H1 (cell line): ENCODE measurements around the gene SLC6A6.

ENCODE experiments used
- EGR1 ChIP-seq: IDR thresholded peaks from 2 replicates; pipeline ENCODE4 v1.6.1; 2011; ENCODE audit warnings: low read depth, low read length, borderline replicate concordance
- RFX5 ChIP-seq: IDR thresholded peaks from 2 replicates; pipeline ENCODE4 v1.6.1; 2011; ENCODE audit warnings: low read depth, low read length, improper control_type of control experiment, borderline replicate concordance
- RNF2 ChIP-seq: fragments of 200-900, 300-1000 bp; sonication (generic); IDR thresholded peaks from 2 replicates; pipeline ENCODE4 v1.7.1; 2016; ENCODE audit warnings: borderline replicate concordance, low read depth, mild to moderate bottlenecking, antibody characterized with exemption, low read length; ENCODE audit not compliant: poor library complexity, severe bottlenecking; ENCODE audit errors: missing control alignments

DNA sequence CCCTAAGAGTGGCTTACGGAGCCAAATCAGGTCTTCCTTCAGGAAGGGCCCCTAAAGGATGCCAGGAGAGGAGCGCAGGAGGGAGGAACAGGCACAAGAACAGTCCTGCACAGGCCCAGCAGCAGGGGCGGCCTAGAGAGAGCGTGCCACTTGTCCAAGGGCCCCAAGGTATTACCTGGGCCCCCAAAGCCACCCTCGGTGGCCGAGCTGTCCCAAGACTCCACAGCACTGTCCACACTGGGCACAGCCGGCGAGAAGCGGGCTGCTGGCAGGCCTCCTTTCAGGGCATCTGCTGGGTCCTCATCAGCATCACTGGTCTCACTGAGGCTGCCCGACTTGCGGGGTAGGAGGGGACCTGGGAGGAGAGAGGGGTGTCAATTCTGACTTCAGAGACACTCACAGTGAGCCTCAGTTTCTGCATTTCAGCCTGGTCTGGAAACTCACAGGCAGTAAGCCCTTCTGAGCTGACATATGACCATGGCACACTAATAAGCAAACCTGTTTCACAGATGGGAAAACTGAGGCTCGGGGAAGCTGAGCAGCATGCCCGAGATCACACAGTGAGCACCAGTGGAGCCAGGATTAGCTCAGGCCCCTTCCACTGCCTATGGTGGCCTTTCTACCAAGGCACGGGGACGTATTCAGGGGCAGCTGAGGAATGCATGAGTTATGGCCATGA lies 104.4 kb downstream of the SLC6A6 start:
- TF ChIP-seq EGR1, result no peak
- TF ChIP-seq RFX5, result no peak
- TF ChIP-seq RNF2, result no peak
